GM21367 (cell line): ENCODE results near the gene MS4A4A.
"Not testable (repeated sequence)": the region's sequence is repeated elsewhere in the genome, so short reads cannot be mapped to it uniquely, and the experiment has no call there.

ENCODE experiments used
- ATAC-seq: cut with Tn5 transposase; IDR thresholded peaks from one replicate; pipeline ENCODE4 v1.9.1; 2021; ENCODE audit not compliant: unreplicated experiment

The MS4A4A gene

GRCh38 chr11:60280412-60280811 is at the start of gene MS4A4A:
Gene MS4A4A, plus strand, starts transcription at chr11:60280666. Its CDS starts 10 bp downstream, at chr11:60280676.
- no peak for ATAC-seq

- no peak for ATAC-seq
Measured at GRCh38 chr11:60230681-60231080, 49.8 kb upstream of the MS4A4A start.

- no peak for ATAC-seq
Measured at GRCh38 chr11:60235321-60235720, 45.1 kb upstream of the MS4A4A start.

GRCh38 chr11:60240662-60241061 is 39.8 kb upstream of the MS4A4A start:
- no peak for ATAC-seq

GRCh38 chr11:60241786-60242185 is 38.7 kb upstream of the MS4A4A start:
- no peak for ATAC-seq

GRCh38 chr11:60242740-60243239 is 37.7 kb upstream of the MS4A4A start, which contains the start of gene MS4A4E:
Gene MS4A4E, minus strand, starts transcription at chr11:60243137. Its CDS starts 13,082 bp downstream, at chr11:60230055.
- no peak for ATAC-seq

GRCh38 chr11:60251485-60252212 is 28.8 kb upstream of the MS4A4A start:
- ATAC-seq, result no peak

GRCh38 chr11:60252213-60253108 is 28.0 kb upstream of the MS4A4A start:
- no peak for ATAC-seq

GRCh38 chr11:60257956-60258722 is 22.3 kb upstream of the MS4A4A start:
- no peak for ATAC-seq

- ATAC-seq, result no peak
Measured at GRCh38 chr11:60261014-60261413, 19.5 kb upstream of the MS4A4A start.

GRCh38 chr11:60263402-60263801 is 17.1 kb upstream of the MS4A4A start:
- ATAC-seq, result no peak

GRCh38 chr11:60264644-60265043 is 15.8 kb upstream of the MS4A4A start:
- ATAC-seq, result no peak

GRCh38 chr11:60265373-60266214 is 14.9 kb upstream of the MS4A4A start:
- ATAC-seq, result no peak

- no peak for ATAC-seq
Measured at GRCh38 chr11:60274416-60274815, 6.0 kb upstream of the MS4A4A start.

GRCh38 chr11:60281485-60281884 is 1.0 kb downstream of the MS4A4A start:
- ATAC-seq, result no peak

GRCh38 chr11:60282286-60282685 is 1.8 kb downstream of the MS4A4A start:
- no peak for ATAC-seq

- ATAC-seq, result not testable (repeated sequence)
Measured at GRCh38 chr11:60285411-60286126, 5.1 kb downstream of the MS4A4A start.

- ATAC-seq, result no peak
Measured at GRCh38 chr11:60288531-60288930, 8.1 kb downstream of the MS4A4A start.

GRCh38 chr11:60292145-60292544 is 11.7 kb downstream of the MS4A4A start:
- ATAC-seq, result no peak
